Cardiac fibroblast (primary cell): ENCODE results near the gene SLC8A1.

Experiments used
- DNase-seq, 2 donors: peaks; one replicate each; pipeline versions ENCODE4 v3.0.0 to v3.0.0-alpha.2; 2010; ENCODE audit warnings: low read depth in 2 of 2
- H3K4me3 ChIP-seq, 2 donors: replicated peaks in 1 of 2; 1 replicate in 1 of 2; 2 replicates in 1 of 2; pipeline ENCODE4 v1.5.1; 2011; ENCODE audit warnings: low read depth in 2 of 2, low read length in 2 of 2, mild to moderate bottlenecking in 2 of 2, moderate library complexity in 1 of 2
- CTCF ChIP-seq: IDR thresholded peaks from one replicate; pipeline ENCODE4 v1.5.1; 2011; ENCODE audit warnings: low read depth, mild to moderate bottlenecking, low read length, inconsistent platforms

SLC8A1 gene

DNA sequence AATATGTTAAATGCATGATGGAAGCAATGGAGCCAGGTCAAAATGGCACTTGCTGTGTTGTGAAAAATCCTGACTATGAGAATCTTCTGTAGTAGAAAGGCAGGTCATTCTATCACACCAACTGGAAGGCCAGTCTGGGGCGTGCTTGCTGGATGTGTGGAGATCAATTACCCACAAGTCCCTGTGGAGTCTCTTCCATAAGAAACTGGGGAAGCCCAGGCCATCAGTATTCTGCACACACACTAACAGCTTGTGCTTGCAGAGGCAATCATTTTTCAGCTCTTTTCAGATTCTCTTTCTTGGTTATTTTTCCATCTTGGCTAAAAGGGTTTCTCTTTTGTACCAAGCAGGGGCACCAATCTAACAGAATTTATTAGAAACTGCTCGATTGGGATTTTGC is 190.8 kb downstream of the SLC8A1 start:
- no peak overlapping the region for H3K4me3 ChIP-seq
- DNase-seq, result no peak

GRCh38 chr2:40260437-40260836 is 191.5 kb downstream of the SLC8A1 start:
- no peak for TF ChIP-seq CTCF
- H3K4me3 ChIP-seq, result no peak overlapping the region
- DNase-seq, result no peak

More for the DNA sequence above, 190.8 kb downstream of the SLC8A1 start:
- no peak for TF ChIP-seq CTCF

DNA sequence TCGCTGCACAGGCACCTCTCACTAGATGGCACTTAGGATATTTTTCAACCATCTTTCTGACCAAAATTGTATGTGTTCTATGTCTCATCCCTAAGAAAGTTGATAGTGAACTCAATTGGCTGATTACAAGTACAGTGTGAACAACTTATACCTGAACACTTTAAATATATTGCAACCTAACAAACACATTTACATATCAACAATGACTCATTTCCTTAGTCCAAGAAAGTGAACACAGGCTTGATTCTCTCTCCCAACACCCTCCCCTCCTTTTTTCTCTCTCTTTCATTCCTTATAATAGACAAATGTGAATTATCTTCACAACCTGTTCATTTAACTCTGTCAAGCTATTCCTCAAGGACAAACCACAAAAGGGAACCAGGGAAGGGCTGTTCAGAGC is 192.0 kb downstream of the SLC8A1 start:
- TF ChIP-seq CTCF, result no peak
- no peak for DNase-seq
- no peak overlapping the region for H3K4me3 ChIP-seq

DNA sequence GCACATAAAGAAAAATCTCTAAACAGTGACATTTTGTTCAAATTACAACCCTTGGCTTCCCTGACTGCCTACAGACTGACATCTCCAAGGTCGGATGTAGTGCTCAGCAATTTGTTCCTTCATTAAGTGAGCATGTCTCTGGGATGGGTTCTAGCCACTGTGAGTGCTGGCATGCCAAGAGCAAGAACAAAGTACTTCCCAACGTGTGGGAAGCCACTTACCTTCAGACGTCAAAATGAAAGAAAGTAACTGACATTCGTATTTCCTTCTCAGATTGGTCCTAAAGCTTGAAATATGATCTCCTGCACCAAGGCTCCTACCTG is 193.8 kb downstream of the SLC8A1 start:
- no peak overlapping the region for H3K4me3 ChIP-seq
- TF ChIP-seq CTCF, result no peak
- no peak for DNase-seq

- DNase-seq, result no peak
- no peak for TF ChIP-seq CTCF
- no peak overlapping the region for H3K4me3 ChIP-seq
These were observed 194.4 kb downstream of the SLC8A1 start for GRCh38 chr2:40257340-40258134.

DNA sequence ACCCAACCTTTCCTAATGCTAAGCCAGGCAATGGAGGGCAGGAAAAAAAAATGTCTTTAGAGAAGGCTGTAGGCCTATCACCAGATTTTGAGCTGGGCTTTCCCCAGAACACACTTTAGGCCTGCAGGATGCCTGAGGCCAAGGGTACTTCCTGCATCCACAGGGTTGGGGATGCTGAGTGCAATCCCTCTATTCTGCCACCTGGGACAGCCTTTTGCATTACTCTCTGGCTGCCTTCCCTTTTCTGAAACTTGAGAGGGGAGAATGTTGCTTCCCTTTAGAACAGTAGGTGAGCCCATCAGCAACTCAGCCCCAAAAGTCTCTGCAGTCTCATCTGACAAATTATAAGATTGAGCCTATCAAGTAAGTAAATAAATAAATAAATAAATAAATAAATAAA is 195.2 kb downstream of the SLC8A1 start:
- H3K4me3 ChIP-seq, result no peak overlapping the region
- DNase-seq, result peak; percentile 15 to 25
- peak; percentile 42 for TF ChIP-seq CTCF

- H3K4me3 ChIP-seq, result no peak overlapping the region
- no peak for TF ChIP-seq CTCF
- no peak for DNase-seq
These were observed 195.9 kb downstream of the SLC8A1 start for GRCh38 chr2:40256008-40256407.
